ENCODE data around the gene ZFP36. TPM values are rescaled to one million over a fixed set of nuclear protein-coding genes. Genes with fewer than 3 reads are reported as not detected.
A peak's percentile ranks its signal among the peaks of the same experiment; 100 is the strongest.

ZFP36 gene
- total RNA-seq, 1 donor from 2014 or later: 15.4 TPM

- no peak for DNase-seq (ENCODE audit: low spot score)
Measured at GRCh38 chr19:39419003-39419402, 12.4 kb downstream of the ZFP36 start.

- no peak for DNase-seq (ENCODE audit: low spot score)
Measured at GRCh38 chr19:39420769-39421168, 14.1 kb downstream of the ZFP36 start.

- DNase-seq (ENCODE audit: low spot score): no peak
Measured at GRCh38 chr19:39422020-39422419, 15.4 kb downstream of the ZFP36 start.

- no peak for DNase-seq (ENCODE audit: low spot score)
Measured at GRCh38 chr19:39423258-39424086, 16.8 kb downstream of the ZFP36 start.

GRCh38 chr19:39424934-39425333 lies 18.3 kb downstream of the ZFP36 start:
- no peak for DNase-seq (ENCODE audit: low spot score)

GRCh38 chr19:39425744-39426143 lies 19.1 kb downstream of the ZFP36 start:
- DNase-seq (ENCODE audit: low spot score): no peak

GRCh38 chr19:39426170-39426569 lies 19.5 kb downstream of the ZFP36 start:
- DNase-seq (ENCODE audit: low spot score): no peak

GRCh38 chr19:39427707-39428106 lies 21.1 kb downstream of the ZFP36 start:
- no peak for DNase-seq (ENCODE audit: low spot score)

GRCh38 chr19:39428283-39429112 lies 21.9 kb downstream of the ZFP36 start:
- DNase-seq (ENCODE audit: low spot score): peak; percentile 92

- peak; percentile 71 for DNase-seq (ENCODE audit: low spot score)
Measured at GRCh38 chr19:39430675-39431593, 24.3 kb downstream of the ZFP36 start.

- no peak for DNase-seq (ENCODE audit: low spot score)
Measured at GRCh38 chr19:39432677-39433025, 26.0 kb downstream of the ZFP36 start.

- no peak for DNase-seq (ENCODE audit: low spot score)
Measured at GRCh38 chr19:39433480-39434079, 26.9 kb downstream of the ZFP36 start.

- no peak for DNase-seq (ENCODE audit: low spot score)
Measured at GRCh38 chr19:39434123-39435076, 27.8 kb downstream of the ZFP36 start.

- DNase-seq (ENCODE audit: low spot score): peak; percentile 99
Measured at GRCh38 chr19:39435499-39436349, 29.1 kb downstream of the ZFP36 start, which contains the start of gene RPS16. TSS of gene RPS16 (minus strand) at chr19:39435949. CDS start at chr19:39435895, 54 bp downstream.

GRCh38 chr19:39436350-39436716 lies 29.7 kb downstream of the ZFP36 start:
- DNase-seq (ENCODE audit: low spot score): no peak

- no peak for DNase-seq (ENCODE audit: low spot score)
Measured at GRCh38 chr19:39438270-39438934, 31.8 kb downstream of the ZFP36 start.

- no peak for DNase-seq (ENCODE audit: low spot score)
Measured at GRCh38 chr19:39444598-39445195, 38.0 kb downstream of the ZFP36 start.

Measured in umbilical cord (tissue), 2 donors.